ENCODE measurements around the gene HYAL3.

HYAL3 gene

GRCh38 chr3:50327943-50328691, 28.9 kb upstream of the HYAL3 start, which contains the start of gene TUSC2:
TSS of gene TUSC2 (minus strand) at chr3:50328223. CDS start at chr3:50328099, 124 bp downstream.
- DNase-seq, result peak; percentile 95 to 97

DNA sequence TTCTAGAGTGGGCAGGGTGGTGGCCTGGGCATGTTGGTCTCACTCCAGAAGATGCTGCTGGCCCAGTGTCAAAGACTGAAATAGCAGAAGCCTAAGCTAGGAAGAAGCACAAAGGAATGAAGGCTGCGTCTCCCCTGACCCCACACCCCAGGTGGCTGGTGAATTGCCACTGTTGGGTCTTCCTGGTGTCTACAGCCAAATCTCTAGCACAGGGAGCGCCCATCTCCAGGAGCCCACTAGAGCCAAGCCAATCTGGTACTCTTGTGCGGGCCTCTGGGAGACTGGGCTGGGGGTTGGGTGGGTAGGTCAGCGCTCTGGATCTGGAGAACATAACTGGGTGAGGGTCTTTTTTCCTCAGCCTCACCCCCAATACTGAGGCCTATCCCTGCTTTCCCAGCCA, 27.9 kb upstream of the HYAL3 start:
- no peak for DNase-seq

DNA sequence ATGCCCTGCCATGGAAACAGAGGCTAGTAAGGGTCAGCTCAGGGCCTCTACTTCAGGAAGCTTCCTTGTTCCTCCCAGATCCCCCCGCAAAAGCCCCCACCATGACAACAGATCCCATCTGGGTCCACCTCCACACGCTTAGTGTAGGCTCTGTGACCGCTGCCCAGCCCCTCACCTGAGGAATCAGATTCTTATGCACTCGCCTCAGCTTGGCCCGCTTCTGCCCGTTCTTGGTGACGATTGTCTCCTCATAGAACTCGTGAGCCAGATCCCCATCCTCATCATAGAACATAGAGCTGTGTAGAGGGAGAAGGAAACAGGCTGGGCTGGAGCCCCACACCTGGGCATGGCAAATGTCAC, 27.0 kb upstream of the HYAL3 start:
- no peak for DNase-seq

DNA sequence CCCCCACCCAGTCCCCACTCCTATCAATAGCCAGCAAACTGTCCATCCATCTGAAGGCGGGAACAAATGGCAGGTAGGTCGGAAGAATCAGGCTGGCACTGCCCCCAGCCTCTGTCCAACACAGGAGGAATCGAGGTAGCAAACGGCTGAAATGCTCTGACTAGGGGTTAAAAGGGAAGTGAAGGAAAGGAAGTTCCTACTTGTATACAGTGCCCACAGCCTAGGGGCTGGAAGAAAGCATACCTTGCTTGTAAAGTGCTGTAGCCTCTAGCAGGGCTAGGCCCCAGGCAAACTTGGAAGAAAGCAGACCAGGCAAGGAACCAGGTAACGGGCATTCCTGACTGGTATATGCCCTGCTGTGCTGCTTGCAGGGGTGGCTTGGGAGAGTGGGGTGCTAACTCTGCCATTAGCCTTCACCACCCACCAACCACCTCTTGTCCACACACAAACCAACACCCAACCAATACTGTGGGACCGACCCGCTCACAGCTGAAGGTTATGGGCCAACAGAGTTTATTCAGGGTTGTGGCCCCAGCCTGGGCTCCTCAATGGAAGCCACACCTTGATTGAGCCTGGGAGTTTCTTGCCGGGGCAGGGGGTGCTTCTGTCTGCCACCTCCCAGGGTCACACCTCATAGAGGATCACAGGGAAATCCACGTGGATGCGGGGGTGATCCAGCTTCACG, 26.4 kb upstream of the HYAL3 start:
- DNase-seq, result no peak

DNA sequence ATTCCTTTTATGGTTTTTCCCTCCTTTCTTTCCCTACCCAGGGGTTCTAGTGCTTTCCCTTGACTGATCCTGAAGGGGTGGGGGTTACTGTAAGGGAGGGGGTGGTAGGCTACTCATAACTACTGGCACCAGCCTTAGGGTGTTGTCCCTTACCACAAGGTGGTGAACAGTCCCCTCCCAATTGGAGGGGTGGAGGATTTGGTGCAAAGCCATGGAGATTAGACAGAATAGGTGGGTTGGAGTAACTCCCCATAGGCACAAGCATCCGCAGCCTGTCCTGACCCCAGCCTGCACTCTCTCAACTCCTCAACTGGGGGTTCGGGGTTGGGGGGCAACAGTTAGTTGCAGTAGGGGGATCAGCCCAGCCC, 25.9 kb upstream of the HYAL3 start:
- no peak for DNase-seq

- peak; percentile 32 to 62 for DNase-seq
Observed at GRCh38 chr3:50324351-50325112, 25.3 kb upstream of the HYAL3 start.

GRCh38 chr3:50323614-50324199, 24.5 kb upstream of the HYAL3 start:
- DNase-seq, result peak in 1 of 2 donors; percentile 18

DNA sequence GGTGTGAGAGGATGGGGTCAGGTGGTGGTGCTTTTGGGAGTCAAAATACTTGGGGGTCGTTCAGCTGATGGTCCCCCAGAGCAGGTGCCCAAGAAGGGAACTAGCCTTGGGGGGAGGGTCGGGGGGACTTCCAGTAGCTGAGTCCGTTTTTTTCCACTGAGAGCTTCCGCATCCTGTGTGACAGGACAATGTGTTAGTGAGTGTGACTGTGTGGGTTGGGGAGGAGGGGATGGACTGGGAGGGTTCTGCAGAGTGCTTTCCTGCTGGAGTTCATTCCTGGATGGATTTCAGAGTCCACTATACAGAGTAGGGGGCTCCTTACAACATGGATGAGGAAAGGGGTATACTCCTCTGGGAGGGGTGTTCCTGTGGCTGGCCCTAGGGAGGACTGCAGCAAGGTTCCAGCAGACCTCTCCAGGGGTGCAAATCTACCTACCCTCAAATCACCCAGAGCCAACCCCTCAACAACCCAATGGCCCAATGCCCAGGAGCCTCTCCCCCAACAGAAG, 23.9 kb upstream of the HYAL3 start:
- peak; percentile 37 to 59 for DNase-seq

GRCh38 chr3:50322386-50323091, 23.3 kb upstream of the HYAL3 start, which contains the start of gene HYAL2:
TSS of gene HYAL2 (minus strand) at chr3:50322745. CDS start at chr3:50320489, 2,256 bp downstream.
- no peak for DNase-seq

DNA sequence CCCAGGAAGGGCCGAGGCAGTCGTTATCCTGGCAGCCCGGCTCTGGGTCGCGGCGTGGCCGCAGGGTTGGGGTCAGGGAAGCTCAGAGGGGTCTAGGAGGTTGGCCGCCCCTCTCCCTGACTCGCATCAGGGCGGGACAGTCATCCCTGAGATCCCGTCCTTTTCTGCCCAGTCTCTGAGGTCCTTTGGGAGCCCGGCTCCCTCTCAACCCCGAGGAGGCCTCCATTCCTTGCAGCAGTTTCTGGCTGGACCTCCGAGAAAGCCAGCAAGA, 22.8 kb upstream of the HYAL3 start:
- no peak for DNase-seq

DNA sequence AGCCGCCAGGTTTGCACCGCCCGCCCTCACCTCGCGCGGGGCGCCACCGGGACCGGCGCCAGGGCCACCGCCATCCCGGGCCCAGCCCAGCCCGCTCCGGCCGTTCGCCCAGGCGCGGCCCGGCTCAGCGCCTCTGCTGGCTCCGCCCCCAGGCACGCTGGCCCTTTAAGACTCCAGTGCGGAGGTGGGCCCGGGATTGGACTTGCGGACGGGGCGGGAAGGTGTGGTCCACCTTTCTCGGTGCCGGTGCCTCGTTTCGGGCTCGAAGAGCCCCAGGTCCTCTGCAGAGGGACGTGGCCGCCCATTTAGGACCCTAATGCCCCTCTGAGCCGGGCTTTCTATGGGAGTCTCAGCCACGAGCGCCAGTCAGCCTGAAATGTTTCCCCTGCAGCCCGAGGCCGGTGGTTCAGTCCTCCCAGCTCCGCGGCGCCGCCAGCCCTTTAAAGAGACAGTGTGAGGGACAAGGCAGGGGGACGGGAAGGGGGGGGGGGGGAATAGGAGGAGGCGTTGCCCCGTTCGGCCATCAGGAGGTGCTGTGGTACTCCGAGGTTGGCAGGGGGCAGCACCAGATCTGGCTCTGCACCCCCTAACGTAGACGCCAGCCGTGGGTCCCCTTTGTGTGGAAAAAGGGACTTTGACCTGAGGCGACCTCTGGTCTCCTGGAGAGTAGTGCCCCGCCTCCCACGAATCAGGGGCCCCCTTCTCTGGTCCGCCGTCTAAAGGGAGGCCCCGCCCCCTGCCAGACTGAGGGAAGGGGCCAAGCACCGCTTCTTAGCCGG, 22.3 kb upstream of the HYAL3 start:
- DNase-seq, result peak; percentile 79 to 84

GRCh38 chr3:50320853-50321335, 21.7 kb upstream of the HYAL3 start:
- DNase-seq, result peak; percentile 37 to 53

- DNase-seq, result no peak
Observed at GRCh38 chr3:50319894-50320625, 20.9 kb upstream of the HYAL3 start.

DNA sequence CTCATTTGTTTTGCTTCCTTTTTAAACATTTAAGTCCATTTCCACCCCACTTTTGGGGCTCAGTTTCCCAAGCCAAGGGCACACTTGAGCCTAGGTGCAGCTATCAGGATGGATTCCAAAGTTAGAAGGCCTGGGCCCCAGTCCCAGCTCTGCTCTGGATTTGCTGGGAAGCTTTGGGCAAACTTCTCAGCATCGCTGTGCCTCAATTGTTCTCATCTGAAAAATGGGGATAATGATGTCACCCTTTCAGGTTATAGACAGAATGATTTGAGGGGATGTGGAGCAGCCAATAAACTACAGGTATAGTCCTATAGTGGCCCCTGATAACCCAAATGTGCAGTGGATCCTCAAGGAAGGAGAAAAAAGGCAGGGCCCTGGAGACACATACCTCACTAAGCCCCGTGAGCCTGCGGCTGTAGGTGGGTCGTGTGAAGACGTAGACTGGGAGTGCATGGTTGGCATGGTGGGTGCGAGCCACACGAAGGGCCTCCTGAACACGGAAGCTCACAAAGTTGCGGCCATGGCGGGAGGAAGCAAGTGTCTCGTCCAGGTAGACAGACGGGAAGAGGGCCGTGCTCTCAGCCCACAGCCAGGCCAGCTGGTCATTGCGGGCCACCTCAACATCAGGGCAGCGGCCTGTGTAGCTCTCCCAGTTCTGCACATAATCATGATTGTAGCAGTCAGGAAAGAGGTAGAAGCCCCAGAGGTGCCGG, 20.1 kb upstream of the HYAL3 start:
- no peak for DNase-seq

- peak in 1 of 2 donors; percentile 41 for DNase-seq
Observed at GRCh38 chr3:50318615-50319014, 19.4 kb upstream of the HYAL3 start.

GRCh38 chr3:50318163-50318562, 19.0 kb upstream of the HYAL3 start:
- no peak for DNase-seq

DNA sequence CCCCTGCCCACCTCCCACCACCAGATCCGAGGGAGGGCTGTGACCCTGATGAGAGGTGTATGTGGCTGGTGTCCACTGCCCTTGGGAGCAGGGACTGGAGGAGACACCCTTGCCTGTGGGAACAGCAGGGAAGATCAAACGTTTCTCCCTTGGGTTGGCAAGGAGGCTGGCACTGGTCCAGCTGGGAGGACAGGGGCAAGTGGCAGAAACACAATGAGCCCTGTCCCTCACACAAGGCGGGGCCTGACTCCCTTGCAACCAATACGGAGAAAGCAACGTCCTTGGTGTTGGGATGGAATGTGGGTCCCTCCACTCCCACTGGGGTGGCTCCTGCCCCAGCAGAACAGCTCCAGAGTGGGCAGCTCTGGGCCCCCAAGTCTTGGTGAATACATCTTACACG, 18.1 kb upstream of the HYAL3 start:
- DNase-seq, result no peak

DNA sequence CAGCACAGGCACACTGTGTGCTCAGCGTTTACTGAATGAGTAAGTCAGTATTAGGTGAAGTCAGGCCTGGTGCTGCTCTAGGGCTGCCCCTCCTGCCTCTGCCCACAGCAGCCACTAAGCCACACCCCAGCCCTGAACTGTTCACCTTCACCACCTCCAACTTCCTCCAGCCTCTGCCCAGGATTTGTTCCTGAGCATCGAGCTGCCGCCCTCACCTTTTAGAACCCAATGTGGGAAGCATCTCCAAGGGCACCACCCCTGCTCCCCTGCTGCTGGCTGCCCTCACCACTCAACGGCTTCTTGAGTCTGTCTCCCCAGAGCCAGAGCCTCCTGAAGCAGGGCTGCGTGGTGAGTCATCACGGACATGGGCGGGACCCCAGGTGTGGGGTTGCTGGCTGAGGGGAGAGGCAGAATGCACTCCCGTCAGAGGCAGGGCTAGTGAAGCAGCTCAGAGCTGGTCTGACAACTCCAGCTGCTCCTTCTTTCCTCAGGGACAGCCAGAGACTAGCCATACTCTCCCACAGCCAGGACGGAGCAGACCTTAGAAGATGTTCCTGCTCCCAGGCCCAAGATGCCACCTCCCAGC, 17.5 kb upstream of the HYAL3 start:
- DNase-seq, result no peak

DNA sequence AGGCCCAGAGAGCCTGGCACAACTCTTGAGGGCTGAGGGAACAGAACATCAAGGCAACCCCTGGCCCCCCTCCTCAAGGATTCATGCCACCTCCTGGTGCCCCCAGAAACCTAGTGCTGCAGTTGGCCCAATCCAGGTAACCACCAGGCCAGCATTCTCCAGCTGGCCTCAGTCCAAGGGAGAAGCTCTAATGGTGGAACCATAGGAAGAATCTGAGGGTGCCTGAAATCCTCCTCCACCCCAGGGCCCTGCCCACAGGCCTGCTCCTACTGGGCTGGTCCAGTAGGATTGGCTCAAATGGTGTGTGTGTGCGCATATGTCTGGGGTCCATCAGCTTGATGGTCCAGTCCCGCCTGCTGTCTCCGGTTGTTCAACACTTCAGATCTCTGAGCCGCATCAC, 15.6 kb upstream of the HYAL3 start:
- DNase-seq, result no peak

GRCh38 chr3:50314342-50314741, 15.1 kb upstream of the HYAL3 start:
- DNase-seq, result no peak
